Ectodermal cell (in vitro differentiated cells): ENCODE data around the gene SLC34A1.

Experiments
- H3K27ac ChIP-seq: 2 replicates; pipeline ENCODE4 v1.7.0; 2013; ENCODE audit warnings: mild to moderate bottlenecking, low read depth, low read length; ENCODE audit not compliant: insufficient read depth, poor library complexity, severe bottlenecking
- H3K27me3 ChIP-seq: 2 replicates; pipeline ENCODE4 v1.7.0; 2013; ENCODE audit warnings: mild to moderate bottlenecking, low read length; ENCODE audit not compliant: insufficient read depth, control insufficient read depth, poor library complexity, severe bottlenecking
- H3K36me3 ChIP-seq: one replicate; pipeline ENCODE4 v1.7.0; 2013; ENCODE audit warnings: low read length; ENCODE audit not compliant: control insufficient read depth, insufficient read depth
- H3K4me1 ChIP-seq: one replicate; pipeline ENCODE4 v1.7.0; 2013; ENCODE audit warnings: low read length; ENCODE audit not compliant: control insufficient read depth, insufficient read depth
- H3K4me3 ChIP-seq: 2 replicates; pipeline ENCODE4 v1.7.0; 2013; ENCODE audit warnings: low read depth, low read length, control low read depth; ENCODE audit not compliant: insufficient read depth
- H3K9me3 ChIP-seq: 2 replicates; pipeline ENCODE4 v1.7.0; 2013; ENCODE audit warnings: mild to moderate bottlenecking, low read length, moderate library complexity; ENCODE audit not compliant: control insufficient read depth
- WGBS, 2 experiments: methylation state at CpG; one replicate each; pipeline ENCODE4 v1.1.7; 2013; ENCODE audit warnings: missing lambda C conversion rate in 2 of 2; 5-methylcytosine and 5-hydroxymethylcytosine counted together

SLC34A1 gene

GRCh38 chr5:177426566-177427210 is 42.5 kb downstream of the SLC34A1 start, which contains the start of gene GRK6:
TSS of gene GRK6 (plus strand) at chr5:177426676. CDS start at chr5:177426846, 170 bp downstream.
- peaks cover 12% of the 10 kb centered on the region for H3K4me1 ChIP-seq
- H3K27me3 ChIP-seq = no peaks in the 10 kb centered on the region
- WGBS, 2 experiments = 1% methylated on average over 82 of the region's 82 CpGs
- H3K27ac ChIP-seq = peak within 1 kb of the TSS; percentile 91
- no peaks in the 10 kb centered on the region for H3K36me3 ChIP-seq
- peak within 1 kb of the TSS; percentile 87 for H3K4me3 ChIP-seq
- no peaks in the 10 kb centered on the region for H3K9me3 ChIP-seq

DNA sequence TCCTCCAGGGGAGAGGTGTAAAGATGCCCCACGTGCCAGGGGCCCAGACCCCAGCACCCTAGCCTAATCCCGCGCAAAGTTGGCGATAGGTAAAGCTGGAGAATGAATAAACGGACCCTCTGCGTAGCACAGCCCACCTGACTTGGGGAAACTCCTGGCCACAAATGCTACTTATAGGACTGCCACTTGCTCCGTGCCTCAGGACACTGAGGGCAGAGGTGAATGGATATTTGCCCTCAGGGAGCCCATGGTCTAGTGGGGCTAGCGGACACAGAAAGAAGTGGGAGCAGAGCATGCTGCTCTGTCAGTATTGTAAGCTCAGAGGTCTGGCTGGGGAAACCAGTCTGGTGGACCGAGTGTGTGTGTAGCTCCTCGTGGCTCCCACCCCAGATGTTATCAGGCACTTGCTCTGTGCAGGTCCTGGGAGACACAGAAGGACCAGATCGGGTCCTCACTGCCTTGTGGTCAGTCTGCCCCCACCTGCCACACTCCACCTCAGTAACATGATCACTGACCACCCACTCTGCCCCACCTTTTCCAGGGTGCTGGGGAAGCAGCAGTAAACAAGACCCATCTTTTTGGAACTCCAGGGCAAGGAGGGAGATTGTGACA is 43.1 kb downstream of the SLC34A1 start:
- Histone ChIP-seq H3K4me3 (peak overlapping the region; percentile 87), H3K27ac (no peak overlapping the region), H3K27me3 (no peaks in the 10 kb centered on the region), H3K9me3 (no peaks in the 10 kb centered on the region), H3K36me3 (no peaks in the 10 kb centered on the region), H3K4me1 (peaks cover 12% of the 10 kb centered on the region)
- 26 to 31% methylated on average over 11 of the region's 11 CpGs for WGBS, 2 experiments

DNA sequence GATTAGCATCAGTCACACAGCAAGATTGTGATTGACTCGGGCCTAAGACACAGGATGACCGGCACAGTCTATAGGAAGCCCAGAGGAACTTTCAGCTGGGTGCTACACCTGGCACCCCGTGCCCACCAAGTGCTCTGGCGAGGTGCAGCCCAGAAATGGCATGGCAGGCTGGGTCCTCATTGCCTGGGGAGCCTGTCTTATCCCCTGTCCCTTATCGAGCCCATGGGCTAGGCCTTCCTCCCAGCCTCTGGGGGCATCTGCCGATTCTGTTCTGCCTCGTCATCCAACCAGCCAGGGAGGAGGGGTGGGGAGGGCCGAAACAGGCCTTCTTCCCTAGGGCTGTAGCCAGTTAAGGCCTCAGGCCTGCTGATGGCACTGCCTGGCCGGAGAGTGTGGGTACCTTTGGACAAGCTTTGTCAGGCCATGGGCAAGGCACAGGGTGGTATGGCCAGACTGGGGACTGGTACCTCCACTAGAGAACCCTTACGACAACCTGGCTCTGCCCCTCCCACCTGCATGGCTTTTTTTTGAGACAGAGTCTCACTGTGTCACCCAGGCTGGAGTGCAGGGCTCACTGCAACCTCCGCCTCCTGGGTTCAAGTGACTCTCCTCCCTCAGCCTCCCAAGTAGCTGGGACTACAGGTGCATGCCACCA is 43.8 kb downstream of the SLC34A1 start:
- no peaks in the 10 kb centered on the region for H3K9me3 ChIP-seq
- H3K36me3 ChIP-seq = peaks cover 6% of the 10 kb centered on the region
- no peak overlapping the region for H3K27ac ChIP-seq
- no peaks in the 10 kb centered on the region for H3K27me3 ChIP-seq
- peak overlapping the region; percentile 87 for H3K4me3 ChIP-seq
- 89 to 93% methylated on average over 11 of the region's 11 CpGs for WGBS, 2 experiments
- peaks cover 12% of the 10 kb centered on the region for H3K4me1 ChIP-seq

- 87 to 90% methylated on average over 10 of the region's 10 CpGs for WGBS, 2 experiments
- H3K27me3 ChIP-seq = no peaks in the 10 kb centered on the region
- H3K27ac ChIP-seq = no peak overlapping the region
- H3K4me1 ChIP-seq = peaks cover 12% of the 10 kb centered on the region
- H3K4me3 ChIP-seq = no peak overlapping the region
- no peaks in the 10 kb centered on the region for H3K9me3 ChIP-seq
- H3K36me3 ChIP-seq = peaks cover 9% of the 10 kb centered on the region
Measured at GRCh38 chr5:177428574-177429217, 44.5 kb downstream of the SLC34A1 start.

DNA sequence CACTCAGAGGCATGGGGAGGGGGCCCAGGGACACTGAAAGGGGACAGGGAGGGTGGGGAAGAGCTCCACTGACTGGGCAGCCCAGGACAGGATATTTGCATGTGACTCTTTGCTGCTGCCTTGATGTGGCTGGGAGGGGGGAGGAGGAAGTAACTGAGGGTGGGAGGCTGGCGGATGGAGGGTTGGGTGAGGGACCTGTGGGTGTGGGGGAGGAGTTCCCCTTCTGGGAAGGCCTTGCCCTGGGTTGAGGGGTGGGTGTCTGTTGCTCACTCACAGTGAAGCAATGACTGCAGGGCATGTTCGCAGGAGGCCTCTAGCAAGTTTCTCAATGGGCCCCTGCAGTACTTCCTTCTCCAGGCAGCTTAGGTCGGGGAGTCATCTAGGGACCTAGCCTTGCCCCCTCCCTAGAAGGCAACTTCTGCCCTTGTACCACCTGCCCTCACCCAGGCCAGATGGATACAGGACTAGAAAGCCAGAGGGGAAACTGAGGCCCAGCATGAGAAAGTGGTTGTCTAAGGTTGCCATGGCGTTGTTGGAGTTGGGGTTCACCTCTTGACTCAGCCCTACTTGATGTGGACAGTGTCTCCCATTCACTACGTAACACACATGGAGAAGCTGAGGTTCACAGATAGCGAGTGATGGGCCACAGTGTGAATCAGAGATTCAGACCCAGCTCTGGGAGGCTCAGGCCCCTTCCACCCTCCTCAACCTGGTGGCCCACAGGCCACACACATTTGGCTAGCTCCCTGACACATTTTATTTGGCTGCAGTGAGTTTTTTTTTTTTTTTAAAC is 45.2 kb downstream of the SLC34A1 start:
- H3K27ac ChIP-seq = no peak overlapping the region
- no peaks in the 10 kb centered on the region for H3K27me3 ChIP-seq
- H3K4me1 ChIP-seq = peaks cover 12% of the 10 kb centered on the region
- WGBS, 2 experiments = 89 to 91% methylated on average over 6 of the region's 6 CpGs
- peaks cover 13% of the 10 kb centered on the region for H3K36me3 ChIP-seq
- no peaks in the 10 kb centered on the region for H3K9me3 ChIP-seq
- H3K4me3 ChIP-seq = no peak overlapping the region

DNA sequence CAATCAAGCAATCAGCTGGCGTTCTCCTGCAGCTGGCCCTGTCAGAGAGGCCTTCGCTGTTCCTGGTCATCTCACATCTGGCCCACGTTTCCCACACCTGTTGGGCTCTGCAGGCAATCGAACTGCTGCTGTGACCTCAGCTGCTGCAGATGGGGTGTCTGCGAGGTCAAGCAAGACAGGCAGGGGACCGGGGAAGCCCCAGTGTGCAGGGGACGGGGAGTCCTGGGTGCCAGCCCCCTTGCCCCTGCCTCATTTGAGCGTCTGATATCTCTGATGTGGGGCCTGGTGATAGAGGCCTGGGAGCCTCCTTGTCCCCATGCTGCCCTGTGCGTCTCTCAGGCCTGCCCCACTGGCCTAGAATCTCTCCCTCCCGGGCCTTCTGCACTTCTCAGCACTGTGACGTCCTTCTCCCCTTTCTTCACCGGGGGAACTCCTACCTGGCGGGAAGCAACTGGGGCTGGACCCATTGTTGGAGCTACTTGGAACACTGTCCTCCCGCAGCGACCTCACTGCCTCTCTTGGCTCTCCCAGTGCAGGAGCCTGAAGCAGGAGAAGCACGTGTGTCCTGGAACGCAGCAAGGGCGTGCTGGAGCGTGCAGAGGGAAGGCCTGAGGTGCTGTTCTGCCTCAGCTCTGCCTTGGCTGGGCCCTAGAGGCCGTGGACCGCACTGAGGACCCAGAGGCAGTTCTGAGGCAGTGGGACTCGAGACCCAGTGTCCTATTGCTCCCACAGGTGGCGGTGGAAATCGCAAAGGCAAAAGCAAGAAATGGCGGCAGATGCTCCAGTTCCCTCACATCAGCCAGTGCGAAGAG is 46.1 kb downstream of the SLC34A1 start:
- no peaks in the 10 kb centered on the region for H3K27me3 ChIP-seq
- WGBS, 2 experiments = 92 to 93% methylated on average over 26 of the region's 26 CpGs
- no peaks in the 10 kb centered on the region for H3K9me3 ChIP-seq
- peaks cover 12% of the 10 kb centered on the region for H3K4me1 ChIP-seq
- H3K4me3 ChIP-seq = no peak overlapping the region
- no peak overlapping the region for H3K27ac ChIP-seq
- H3K36me3 ChIP-seq = peaks cover 13% of the 10 kb centered on the region

GRCh38 chr5:177430972-177431316 is 46.7 kb downstream of the SLC34A1 start:
- H3K27me3 ChIP-seq = no peaks in the 10 kb centered on the region
- H3K9me3 ChIP-seq = no peaks in the 10 kb centered on the region
- H3K27ac ChIP-seq = no peak overlapping the region
- 88 to 89% methylated on average over 7 of the region's 7 CpGs for whole genome bisulfite sequencing, 2 experiments
- peaks cover 12% of the 10 kb centered on the region for H3K4me1 ChIP-seq
- H3K36me3 ChIP-seq = peaks cover 13% of the 10 kb centered on the region
- H3K4me3 ChIP-seq = no peak overlapping the region

- Histone ChIP-seq H3K36me3 (peaks cover 13% of the 10 kb centered on the region), H3K27ac (no peak overlapping the region), H3K9me3 (no peaks in the 10 kb centered on the region), H3K4me1 (peaks cover 12% of the 10 kb centered on the region), H3K4me3 (no peak overlapping the region), H3K27me3 (no peaks in the 10 kb centered on the region)
- 95 to 96% methylated on average over 29 of the region's 29 CpGs for WGBS, 2 experiments
Measured at GRCh38 chr5:177431317-177432142, 47.3 kb downstream of the SLC34A1 start.
